ENCODE data around the gene RPS6KA5.

RPS6KA5 gene

GRCh38 chr14:90922141-90922540 is 138.3 kb downstream of the RPS6KA5 start:
- no peak for DNase-seq

- no peak for DNase-seq
These were observed 149.3 kb downstream of the RPS6KA5 start for GRCh38 chr14:90911121-90911520.

GRCh38 chr14:90907178-90907577 is 153.3 kb downstream of the RPS6KA5 start:
- no peak for DNase-seq

GRCh38 chr14:90905531-90905930 is 154.9 kb downstream of the RPS6KA5 start:
- no peak for DNase-seq

- peak; percentile 54 for DNase-seq
These were observed 157.3 kb downstream of the RPS6KA5 start for GRCh38 chr14:90903101-90903500.

GRCh38 chr14:90900476-90901083 is 159.9 kb downstream of the RPS6KA5 start:
- DNase-seq = no peak

GRCh38 chr14:90897022-90897421 is 163.4 kb downstream of the RPS6KA5 start:
- DNase-seq = no peak

- DNase-seq = no peak
These were observed 166.2 kb downstream of the RPS6KA5 start for GRCh38 chr14:90894241-90894640.

GRCh38 chr14:90893510-90893909 is 166.9 kb downstream of the RPS6KA5 start:
- no peak for DNase-seq

GRCh38 chr14:90892970-90893369 is 167.5 kb downstream of the RPS6KA5 start:
- no peak for DNase-seq

GRCh38 chr14:90891326-90891725 is 169.1 kb downstream of the RPS6KA5 start:
- DNase-seq = no peak

- DNase-seq = no peak
These were observed 170.0 kb downstream of the RPS6KA5 start for GRCh38 chr14:90890322-90891020.

GRCh38 chr14:90886297-90886815 is 174.1 kb downstream of the RPS6KA5 start:
- no peak for DNase-seq

GRCh38 chr14:90883782-90884181 is 176.7 kb downstream of the RPS6KA5 start:
- no peak for DNase-seq

GRCh38 chr14:90883197-90883596 is 177.2 kb downstream of the RPS6KA5 start:
- DNase-seq = no peak

GRCh38 chr14:90880282-90880681 is 180.2 kb downstream of the RPS6KA5 start:
- DNase-seq = no peak

GRCh38 chr14:90874599-90874998 is 185.8 kb downstream of the RPS6KA5 start:
- no peak for DNase-seq

GRCh38 chr14:90871605-90872233 is 188.7 kb downstream of the RPS6KA5 start:
- no peak for DNase-seq

GRCh38 chr14:90870950-90871604 is 189.4 kb downstream of the RPS6KA5 start:
- DNase-seq = no peak

GRCh38 chr14:90867501-90867900 is 192.9 kb downstream of the RPS6KA5 start:
- DNase-seq = no peak

- no peak for DNase-seq
These were observed 193.6 kb downstream of the RPS6KA5 start for GRCh38 chr14:90866833-90867232.

- DNase-seq = no peak
These were observed 195.7 kb downstream of the RPS6KA5 start for GRCh38 chr14:90864741-90865140.

GRCh38 chr14:90858511-90858910 is 201.9 kb downstream of the RPS6KA5 start:
- no peak for DNase-seq

- no peak for DNase-seq
These were observed 202.6 kb downstream of the RPS6KA5 start for GRCh38 chr14:90857866-90858265.

Data from NCI-H146 (cell line).